ENCODE data around the gene BCL2L11.

The BCL2L11 gene

GRCh38 chr2:111135237-111135909 lies 14.7 kb downstream of the BCL2L11 start:
- Histone ChIP-seq H3K9ac (ENCODE audit: low read length) (no peak overlapping the region), H3K9me3 (ENCODE audit: insufficient read depth, low read length) (no peaks in the 10 kb centered on the region), H4K20me1 (ENCODE audit: insufficient read depth, low read length) (peaks cover 84% of the 10 kb centered on the region), H3K4me3 (ENCODE audit: low read length) (no peak overlapping the region), H2AFZ (ENCODE audit: low read depth, low read length) (no peak overlapping the region), H3K4me1 (ENCODE audit: low read length) (no peaks in the 10 kb centered on the region), H3K4me2 (ENCODE audit: low read length) (no peak overlapping the region), H3K27ac (ENCODE audit: low read length) (no peak overlapping the region), H3K36me3 (replicated peaks; ENCODE audit: low read depth, low read length) (peaks cover 32% of the 10 kb centered on the region), H3K27me3 (ENCODE audit: low read depth, low read length) (no peaks in the 10 kb centered on the region), H3K79me2 (ENCODE audit: low read length) (peaks cover 29% of the 10 kb centered on the region)
- no peak for TF ChIP-seq CTCF (IDR thresholded peaks at IDR 0.05; ENCODE audit: low read depth, low read length)
- TF ChIP-seq EZH2phosphoT487 (IDR thresholded peaks at IDR 0.05; ENCODE audit: low read depth): no peak

- peaks cover 33% of the 10 kb centered on the region for H3K36me3 ChIP-seq (replicated peaks; ENCODE audit: low read depth, low read length)
- H4K20me1 ChIP-seq (ENCODE audit: insufficient read depth, low read length): peaks cover 82% of the 10 kb centered on the region
- H3K27ac ChIP-seq (ENCODE audit: low read length): no peak overlapping the region
- H3K9me3 ChIP-seq (ENCODE audit: insufficient read depth, low read length): no peaks in the 10 kb centered on the region
- H3K27me3 ChIP-seq (ENCODE audit: low read depth, low read length): no peaks in the 10 kb centered on the region
- H3K9ac ChIP-seq (ENCODE audit: low read length): no peak overlapping the region
- no peak overlapping the region for H3K4me2 ChIP-seq (ENCODE audit: low read length)
- TF ChIP-seq EZH2phosphoT487 (IDR thresholded peaks at IDR 0.05; ENCODE audit: low read depth) (no peak), CTCF (IDR thresholded peaks at IDR 0.05; ENCODE audit: low read depth, low read length) (no peak)
- peaks cover 27% of the 10 kb centered on the region for H3K79me2 ChIP-seq (ENCODE audit: low read length)
- no peaks in the 10 kb centered on the region for H3K4me1 ChIP-seq (ENCODE audit: low read length)
- H2AFZ ChIP-seq (ENCODE audit: low read depth, low read length): no peak overlapping the region
- no peak overlapping the region for H3K4me3 ChIP-seq (ENCODE audit: low read length)
Measured at GRCh38 chr2:111135910-111136297, 15.2 kb downstream of the BCL2L11 start.

GRCh38 chr2:111138839-111139238 lies 18.1 kb downstream of the BCL2L11 start:
- H3K4me3 ChIP-seq (ENCODE audit: low read length): no peak overlapping the region
- H3K9ac ChIP-seq (ENCODE audit: low read length): no peak overlapping the region
- H3K9me3 ChIP-seq (ENCODE audit: insufficient read depth, low read length): no peaks in the 10 kb centered on the region
- peaks cover 22% of the 10 kb centered on the region for H3K36me3 ChIP-seq (replicated peaks; ENCODE audit: low read depth, low read length)
- H3K27ac ChIP-seq (ENCODE audit: low read length): no peak overlapping the region
- H3K4me2 ChIP-seq (ENCODE audit: low read length): no peak overlapping the region
- peaks cover 80% of the 10 kb centered on the region for H4K20me1 ChIP-seq (ENCODE audit: insufficient read depth, low read length)
- no peaks in the 10 kb centered on the region for H3K4me1 ChIP-seq (ENCODE audit: low read length)
- TF ChIP-seq CTCF (IDR thresholded peaks at IDR 0.05; ENCODE audit: low read depth, low read length) (no peak), EZH2phosphoT487 (IDR thresholded peaks at IDR 0.05; ENCODE audit: low read depth) (no peak)
- H3K79me2 ChIP-seq (ENCODE audit: low read length): peaks cover 16% of the 10 kb centered on the region
- peaks cover 6% of the 10 kb centered on the region for H3K27me3 ChIP-seq (ENCODE audit: low read depth, low read length)
- H2AFZ ChIP-seq (ENCODE audit: low read depth, low read length): no peak overlapping the region

- Histone ChIP-seq H3K4me1 (ENCODE audit: low read length) (peaks cover 3% of the 10 kb centered on the region), H3K36me3 (replicated peaks; ENCODE audit: low read depth, low read length) (peaks cover 22% of the 10 kb centered on the region), H4K20me1 (ENCODE audit: insufficient read depth, low read length) (peaks cover 80% of the 10 kb centered on the region), H3K27me3 (ENCODE audit: low read depth, low read length) (peaks cover 9% of the 10 kb centered on the region), H3K4me2 (ENCODE audit: low read length) (no peak overlapping the region), H3K4me3 (ENCODE audit: low read length) (no peak overlapping the region), H3K79me2 (ENCODE audit: low read length) (peaks cover 16% of the 10 kb centered on the region), H3K9ac (ENCODE audit: low read length) (no peak overlapping the region), H3K27ac (ENCODE audit: low read length) (no peak overlapping the region), H3K9me3 (ENCODE audit: insufficient read depth, low read length) (no peaks in the 10 kb centered on the region), H2AFZ (ENCODE audit: low read depth, low read length) (no peak overlapping the region)
- TF ChIP-seq EZH2phosphoT487 (IDR thresholded peaks at IDR 0.05; ENCODE audit: low read depth): no peak
- no peak for TF ChIP-seq CTCF (IDR thresholded peaks at IDR 0.05; ENCODE audit: low read depth, low read length)
Measured at GRCh38 chr2:111139637-111140317, 19.1 kb downstream of the BCL2L11 start.
